Lung microvascular endothelial cell (primary cell): Measurements from ENCODE around the gene SEBOX. TPM values are rescaled to one million over a fixed set of nuclear protein-coding genes. Genes with fewer than 3 reads are reported as not detected.
"Not testable (repeated sequence)": the region's sequence is repeated elsewhere in the genome, so short reads cannot be mapped to it uniquely, and the experiment has no call there.

Experiments
- DNase-seq, 2 donors: peaks; one replicate each; pipeline versions ENCODE4 v3.0.0 to v3.0.0-alpha.2; 2010; ENCODE audit warnings: low read depth in 2 of 2
- total RNA-seq: library from RNA; depleted of rRNA; stranded (reverse); fragments of >200 nt; gene quantifications from 2 replicates; pipeline ENCODE4 v1.2.1, GENCODE V29; 2014

The SEBOX gene
- total RNA-seq, 1 donor from 2014 or later = not detected

DNA sequence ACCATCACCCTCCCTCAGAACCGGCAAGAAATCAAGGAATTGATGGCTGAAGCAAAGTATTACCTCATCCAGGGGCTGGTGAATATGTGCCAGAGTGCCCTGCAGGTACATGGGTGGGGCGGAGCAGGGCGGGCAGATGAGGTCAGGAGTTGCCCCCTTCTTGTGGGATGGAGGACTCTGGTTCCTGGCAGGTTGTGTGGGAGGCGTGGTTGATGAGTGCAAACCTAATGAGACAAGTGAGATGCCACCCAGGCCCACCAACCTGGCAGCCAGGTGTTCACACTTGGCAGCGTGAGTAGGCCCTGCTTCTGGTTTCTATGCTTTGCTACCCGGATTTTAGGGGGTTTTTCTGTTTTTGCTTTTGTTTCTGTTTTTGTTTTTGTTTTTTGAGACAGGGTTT is 24.6 kb downstream of the SEBOX start:
- no peak for DNase-seq

DNA sequence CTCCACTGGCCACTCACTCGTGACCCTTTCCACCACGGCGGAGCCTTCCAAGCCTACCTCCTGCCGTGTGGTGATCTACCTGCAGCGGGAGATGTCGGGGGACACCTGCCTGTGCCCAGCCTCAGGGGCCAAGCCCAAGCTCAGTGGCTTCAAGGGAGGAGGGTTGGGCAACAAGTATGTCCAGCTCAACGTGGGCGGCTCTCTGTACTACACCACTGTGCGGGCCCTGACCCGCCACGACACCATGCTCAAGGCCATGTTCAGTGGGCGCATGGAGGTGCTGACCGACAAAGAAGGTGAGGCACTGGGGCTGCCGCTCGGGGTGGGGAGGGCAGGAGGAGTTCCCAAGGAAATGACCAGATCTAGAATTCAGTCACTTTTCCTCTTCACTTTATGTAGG is 25.6 kb downstream of the SEBOX start:
- no peak for DNase-seq

DNA sequence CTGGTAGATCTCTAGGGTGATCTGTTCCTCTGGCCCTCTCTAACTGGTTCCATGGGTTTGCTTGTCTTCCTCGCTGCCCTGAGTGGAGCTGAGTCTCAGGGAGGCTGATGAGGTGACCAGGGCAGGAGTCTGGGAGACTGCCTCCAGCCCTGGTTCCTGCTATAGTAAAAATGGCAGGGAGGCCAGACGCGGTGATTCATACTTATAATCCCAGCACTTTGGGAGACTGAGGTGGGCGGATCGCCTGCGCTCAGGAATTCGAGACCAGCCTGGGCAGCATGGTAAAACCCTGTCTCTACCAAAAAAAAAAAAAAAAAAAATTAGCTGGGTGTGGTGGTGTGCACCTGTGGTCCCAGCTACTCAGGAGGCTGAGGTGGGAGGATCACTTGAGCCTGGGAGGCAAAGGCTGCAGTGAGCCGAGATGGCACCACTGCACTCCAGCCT is 26.2 kb downstream of the SEBOX start:
- not testable (repeated sequence) for DNase-seq

DNA sequence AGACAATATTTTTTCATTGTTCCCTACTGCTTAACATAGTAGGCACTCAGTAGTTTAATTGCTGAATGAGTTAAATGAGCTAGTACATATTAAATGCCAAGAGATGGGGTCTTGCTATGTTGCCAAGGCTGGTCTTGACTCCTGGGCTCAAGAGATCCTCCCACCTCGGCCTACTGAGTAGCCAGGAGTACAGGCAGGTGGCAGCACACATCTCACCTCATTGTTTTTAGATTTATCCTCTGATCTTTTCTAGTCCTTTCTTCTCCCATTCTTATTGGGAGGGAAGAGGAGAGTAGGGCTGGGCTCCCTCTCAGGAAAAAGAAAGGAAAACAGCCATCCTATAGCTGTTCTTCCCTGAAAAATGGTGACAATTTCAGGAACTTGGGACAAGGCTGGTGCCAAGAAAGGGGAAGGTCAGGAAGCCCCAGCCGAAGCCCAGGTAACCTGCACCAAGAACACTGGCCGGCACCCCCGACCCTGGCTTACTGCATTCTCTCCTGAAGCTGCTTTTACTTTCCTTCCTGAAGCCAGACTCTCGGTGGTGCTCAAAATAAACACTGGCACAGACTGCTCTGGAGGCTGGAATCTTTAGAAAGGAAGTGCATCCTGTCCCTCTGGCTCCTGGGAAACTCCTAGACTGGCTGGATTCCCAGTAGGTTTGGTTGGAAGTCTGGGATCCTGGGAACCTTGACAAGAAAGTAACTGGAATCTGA is 26.8 kb downstream of the SEBOX start:
- peak; percentile 61 to 91 for DNase-seq

DNA sequence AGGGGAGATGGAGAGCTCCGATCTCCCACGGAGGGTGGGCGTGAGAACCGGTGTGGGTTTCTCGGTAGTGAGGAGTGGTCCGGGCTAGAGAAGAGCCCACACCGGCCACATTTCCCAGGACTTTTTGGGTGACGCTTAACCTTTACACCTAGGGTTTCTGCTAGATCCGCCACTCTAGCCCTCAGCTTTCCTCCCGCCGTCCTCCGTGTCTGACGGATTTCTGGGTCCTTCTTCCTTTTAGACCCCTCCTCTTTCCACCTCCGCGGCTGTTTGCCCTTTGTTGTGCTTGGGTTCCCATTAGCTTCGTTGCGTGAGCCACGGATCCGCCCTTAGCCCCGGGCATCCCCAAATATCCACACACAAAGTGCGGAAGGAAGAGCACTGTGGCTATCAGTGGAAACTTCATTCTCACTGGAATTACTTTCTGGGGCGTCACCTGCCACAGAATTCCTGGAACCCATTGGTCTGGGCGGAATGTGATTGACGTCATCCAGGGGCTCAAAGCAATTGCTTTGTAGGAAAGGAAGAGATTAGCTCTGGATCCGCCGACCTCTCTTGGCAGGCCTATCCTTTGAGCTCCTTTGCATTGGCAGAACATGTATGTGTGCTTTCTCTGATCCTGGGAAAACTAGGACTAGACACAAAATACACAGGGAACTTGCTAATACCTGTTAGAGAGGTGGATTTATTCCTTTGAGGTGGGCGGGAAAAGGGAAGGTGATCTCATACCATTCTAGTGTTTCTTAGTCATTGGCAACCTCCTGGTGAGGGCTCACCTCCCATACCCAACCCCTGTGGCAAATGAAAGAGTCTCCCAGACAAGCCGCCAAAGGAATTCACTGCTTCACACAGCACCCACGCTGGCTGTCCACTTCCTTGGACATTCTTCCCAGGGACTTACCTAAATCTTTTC is 28.8 kb downstream of the SEBOX start:
- DNase-seq = peak; percentile 92 to 99

DNA sequence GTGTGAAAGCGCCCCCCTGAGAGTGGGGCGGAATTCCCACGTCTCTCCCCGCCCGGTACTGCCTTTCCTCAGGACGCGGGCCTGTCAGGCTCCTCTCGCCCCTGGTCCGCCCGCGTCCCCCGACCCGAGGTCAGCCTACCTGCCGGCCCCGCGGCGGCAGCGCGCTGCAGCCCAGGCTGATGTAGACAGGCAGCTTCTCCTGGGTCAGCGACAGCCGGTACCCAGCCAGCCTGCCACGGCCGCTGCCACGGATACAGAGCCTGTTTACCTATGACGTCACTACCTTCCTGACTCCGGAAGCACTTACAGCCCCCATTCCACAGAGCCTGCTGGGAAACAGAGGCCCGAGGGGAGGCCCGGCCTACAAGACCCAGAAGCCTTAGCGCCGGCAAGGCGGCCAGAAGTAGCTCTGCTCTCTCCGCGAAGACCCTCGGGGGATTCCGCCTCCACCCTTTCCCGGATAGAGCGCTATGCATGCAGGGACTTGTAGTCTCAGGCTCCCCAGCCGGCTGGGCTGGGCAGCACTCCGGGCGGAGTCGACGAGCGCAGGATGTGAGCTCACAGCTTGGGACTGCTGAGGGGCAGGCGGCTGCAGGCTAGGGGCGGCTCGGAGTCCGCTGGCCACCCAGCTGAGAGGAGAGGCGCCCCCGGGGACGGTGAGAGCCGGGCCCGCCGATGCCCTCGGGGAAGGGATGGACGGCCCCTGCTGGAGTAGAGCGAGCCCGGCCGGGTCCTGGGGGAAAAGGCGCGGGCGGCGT is 29.6 kb downstream of the SEBOX start, which contains the start of the genes IFT20 and TNFAIP1:
IFT20 (minus strand) TSS at position 272 of the 758 bp plus-strand sequence. CDS start 3,487 bp downstream, outside the sequence.
TNFAIP1 (plus strand) TSS at position 561 of the 758 bp plus-strand sequence. CDS start 3,761 bp downstream, outside the sequence.
- DNase-seq = peak; percentile 100

DNA sequence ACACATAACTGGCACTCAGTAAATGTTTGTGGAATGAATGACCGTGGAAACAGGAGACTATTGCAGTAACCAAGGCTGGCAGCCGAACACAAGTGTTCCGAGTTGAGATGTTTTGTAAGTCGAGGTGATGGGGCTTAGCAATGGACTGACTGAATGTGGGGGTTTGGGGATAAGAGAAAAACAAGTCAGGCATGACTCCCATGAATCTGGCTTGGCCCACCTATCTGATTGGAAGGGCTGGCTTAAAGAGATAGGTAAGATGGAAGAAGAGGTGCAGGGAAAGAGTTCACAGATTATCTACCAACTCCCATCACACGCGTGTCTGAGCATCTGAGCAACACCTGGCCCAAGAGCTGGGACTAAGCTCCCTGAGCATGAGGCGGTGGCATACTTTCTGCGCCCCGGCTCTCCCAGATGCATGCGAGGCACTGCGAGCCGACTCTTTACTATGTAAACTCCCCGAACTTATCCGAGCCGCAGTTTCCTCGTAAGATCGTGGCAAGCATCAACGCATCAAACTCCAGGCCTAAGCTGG is 30.3 kb downstream of the SEBOX start:
- DNase-seq = no peak

DNA sequence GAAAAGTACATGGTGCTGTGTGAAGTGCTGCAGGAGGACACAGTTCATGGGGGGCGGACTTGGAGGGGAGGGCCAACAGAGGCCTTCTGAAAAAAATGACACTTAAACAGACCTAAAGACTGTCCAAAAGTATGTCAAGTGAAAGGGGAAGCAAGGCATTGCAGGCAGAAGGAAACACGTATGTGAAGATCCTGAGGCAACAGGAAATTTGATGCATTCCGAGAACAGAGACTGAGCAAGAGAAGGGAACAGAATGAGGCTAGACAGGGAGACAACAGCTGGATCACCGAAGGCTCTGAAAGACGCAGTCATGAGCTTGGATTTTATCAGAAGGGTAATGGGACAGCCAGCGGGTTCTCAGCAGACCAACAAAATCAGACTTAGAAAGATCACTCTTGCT is 30.8 kb downstream of the SEBOX start:
- DNase-seq = peak in 1 of 2 donors; percentile 54

- DNase-seq = no peak
These were observed 31.8 kb downstream of the SEBOX start for GRCh38 chr17:28333083-28333746.

DNA sequence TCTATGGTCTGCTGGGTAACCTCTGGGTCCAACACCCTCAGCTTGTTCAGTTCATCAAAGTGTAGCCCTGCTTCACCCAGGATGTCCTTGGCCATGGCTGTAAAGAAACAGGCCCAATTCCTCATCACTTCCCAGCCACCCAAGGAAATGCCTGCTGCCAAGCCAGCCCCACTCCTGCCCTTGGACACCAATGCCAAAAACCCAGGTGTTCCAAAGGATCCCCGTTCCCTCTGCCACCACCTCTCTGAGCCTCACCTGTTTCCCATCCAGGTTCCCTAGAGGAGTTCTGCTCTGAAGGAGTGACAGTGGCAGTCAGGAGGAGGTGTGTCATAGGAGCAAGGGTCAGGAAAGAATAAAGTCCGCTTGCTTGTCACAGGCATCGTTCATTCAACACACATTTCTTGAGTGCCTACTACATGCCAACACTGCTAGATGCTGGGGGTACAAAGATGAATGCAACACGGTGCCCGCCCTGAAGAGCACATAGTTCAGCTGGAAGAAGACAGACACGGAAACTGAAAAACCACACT is 33.0 kb downstream of the SEBOX start:
- no peak for DNase-seq

DNA sequence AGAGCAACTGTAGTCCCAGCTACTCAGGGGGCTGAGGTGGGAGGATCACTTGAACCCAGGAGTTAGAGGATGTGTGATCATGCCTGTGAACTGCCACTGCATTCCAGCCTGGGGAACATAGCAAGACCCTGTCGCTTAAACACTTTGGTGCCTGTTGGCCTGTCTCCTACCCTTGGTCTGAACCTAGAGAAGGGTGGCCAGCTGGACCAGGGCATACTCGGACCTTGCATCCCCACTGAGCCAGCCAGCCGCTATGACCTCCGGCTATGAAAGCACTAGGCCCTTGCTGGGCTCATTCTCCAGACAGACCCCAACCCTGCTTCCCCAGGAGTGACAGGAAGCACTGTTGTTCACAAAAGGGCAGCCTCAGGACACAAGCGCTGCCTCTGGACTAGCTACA is 34.3 kb downstream of the SEBOX start:
- DNase-seq = no peak

DNA sequence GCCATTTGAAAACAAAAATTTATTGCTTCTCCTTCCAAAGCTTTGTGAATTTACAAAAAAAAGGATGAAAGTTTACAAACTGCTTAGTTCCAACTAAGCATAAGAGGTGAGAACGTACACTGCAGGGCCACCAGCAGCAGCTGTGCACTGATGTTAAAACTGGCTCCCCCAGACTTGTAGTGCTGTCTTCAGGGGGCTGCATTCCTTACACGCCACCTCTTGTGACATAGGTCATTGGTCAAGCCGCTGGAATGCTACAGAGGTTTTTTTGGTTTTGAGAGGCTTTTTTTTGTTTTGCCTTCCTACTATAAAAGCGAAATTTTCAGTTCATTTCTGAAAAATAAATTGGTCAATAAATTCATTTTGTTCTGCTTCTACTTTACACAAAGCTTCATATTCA is 36.7 kb downstream of the SEBOX start:
- no peak for DNase-seq

- DNase-seq = no peak
These were observed 37.3 kb downstream of the SEBOX start for GRCh38 chr17:28327709-28328108.

GRCh38 chr17:28327031-28327607 is 37.9 kb downstream of the SEBOX start:
- DNase-seq = no peak

DNA sequence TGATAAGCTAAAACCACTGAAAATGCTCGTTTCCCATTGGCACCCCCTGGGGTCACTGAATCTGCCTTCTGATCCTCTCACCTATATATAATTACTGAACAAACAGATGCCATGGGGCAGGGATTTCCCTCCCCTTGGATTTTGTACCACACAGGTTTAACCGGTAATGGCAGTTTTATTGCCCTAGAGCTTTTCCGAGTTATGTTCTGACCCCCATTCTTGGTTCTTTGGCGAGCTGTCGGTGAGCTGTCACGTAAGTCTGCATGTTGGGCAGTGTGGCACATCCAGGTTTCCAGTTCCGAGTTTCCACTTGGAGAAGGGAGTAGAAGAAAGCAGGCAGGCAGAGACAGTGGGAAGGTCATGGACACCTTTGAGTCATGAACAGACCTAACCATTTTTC is 38.9 kb downstream of the SEBOX start:
- no peak for DNase-seq

DNA sequence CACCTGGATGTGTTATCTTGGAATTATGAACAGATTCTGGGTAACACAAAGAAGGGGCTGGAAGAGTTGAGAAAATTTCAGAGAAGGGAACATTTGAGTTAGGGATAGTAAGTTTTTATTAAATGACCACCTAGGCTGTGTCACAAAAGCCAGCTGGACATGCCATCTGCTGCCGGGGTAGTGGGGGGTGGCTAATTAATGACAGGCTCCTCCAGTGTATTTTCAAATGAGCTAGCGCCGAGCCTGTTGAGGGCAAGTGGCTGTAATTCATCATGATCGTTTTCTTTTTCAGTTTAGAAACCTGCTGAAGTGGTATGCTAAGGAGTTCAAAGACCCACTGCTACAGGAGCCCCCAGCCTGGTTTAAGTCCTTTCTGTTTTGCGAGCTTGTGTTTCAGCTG is 39.8 kb downstream of the SEBOX start:
- no peak for DNase-seq

- no peak for DNase-seq
These were observed 40.2 kb downstream of the SEBOX start for GRCh38 chr17:28324781-28325180.

DNA sequence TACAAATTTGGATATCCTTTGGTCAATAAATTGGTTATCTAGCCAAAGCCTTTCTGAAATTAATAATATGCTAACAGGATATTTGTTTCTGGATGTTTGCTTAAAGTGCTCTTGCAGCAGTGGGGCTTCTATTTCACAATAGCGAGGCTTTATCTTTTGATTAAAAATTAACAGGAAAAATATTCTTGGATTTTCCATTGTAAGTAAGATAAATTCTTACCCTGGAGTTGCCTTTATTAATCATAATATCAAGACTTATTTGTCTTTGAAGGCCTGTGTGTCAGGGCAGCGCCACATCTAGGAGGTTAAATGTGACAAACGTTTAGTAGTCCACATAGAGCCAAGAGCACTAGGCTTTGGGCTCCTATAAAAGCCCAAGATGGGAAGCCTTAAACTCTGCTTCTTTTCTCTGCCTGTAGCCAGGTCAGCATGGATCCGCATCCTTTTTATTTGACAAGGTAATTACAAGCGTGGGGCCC is 40.7 kb downstream of the SEBOX start:
- no peak for DNase-seq

GRCh38 chr17:28320215-28321061 is 44.6 kb downstream of the SEBOX start:
- no peak for DNase-seq
